ENCODE data around the gene ACTR1A. TPM values are rescaled to one million over a fixed set of nuclear protein-coding genes. Genes with fewer than 3 reads are reported as not detected.

Gene ACTR1A
- total RNA-seq, 1 experiment from 2014 or later: 82.1 TPM

GRCh38 chr10:102462512-102463054, 39.9 kb downstream of the ACTR1A start:
- H2AK5ac ChIP-seq (ENCODE audit: insufficient read length, low read length): no peak overlapping the region
- H4K8ac ChIP-seq (replicated peaks; ENCODE audit: insufficient read length, low read depth, low read length): no peak overlapping the region
- H3K9ac ChIP-seq (ENCODE audit: extremely low read depth, insufficient read length, low read length): no peak overlapping the region
- Mint-ChIP-seq H3K4me1 (peaks cover 39 to 50% of the 10 kb centered on the region in 2 experiments), H3K27ac (peak overlapping the region in 1 of 3 experiments; percentile 69; a peak in 1 of 7 replicates), H3K36me3 (ENCODE audit: insufficient read depth in 1 of 3, low read depth in 3 of 3) (peaks cover 0 to 2% (median 0%) of the 10 kb centered on the region in 3 experiments; a peak in 2 of 7 replicates), H3K27me3 (ENCODE audit: low read depth) (peaks cover 16% of the 10 kb centered on the region), H3K4me3 (peak overlapping the region; percentile 54 to 95), H3K9me3 (no peaks in the 10 kb centered on the region)
- TF ChIP-seq CTCF (conservative IDR thresholded peaks at IDR 0.05): no peak
- H3K14ac ChIP-seq (ENCODE audit: insufficient read depth, low read length): no peak overlapping the region
- peaks cover 10% of the 10 kb centered on the region for H3K23me2 ChIP-seq (ENCODE audit: insufficient read length, low read depth, low read length, poor library complexity, severe bottlenecking)
- no peak overlapping the region for H4K5ac ChIP-seq (ENCODE audit: insufficient read length, low read depth, low read length)
- no peak overlapping the region for H3K23ac ChIP-seq (ENCODE audit: insufficient read length, low read depth, low read length)
- no peak overlapping the region for H3T11ph ChIP-seq (ENCODE audit: low read length)
- H3K4ac ChIP-seq (ENCODE audit: low read depth, low read length): no peak overlapping the region
- H3K4me2 ChIP-seq (ENCODE audit: insufficient read depth, insufficient read length, low read length): peak overlapping the region; percentile 83
- H4K20me1 ChIP-seq (ENCODE audit: control insufficient read depth, insufficient read depth, insufficient read length): no peaks in the 10 kb centered on the region
- no peaks in the 10 kb centered on the region for H3K27me3 ChIP-seq (ENCODE audit: insufficient read depth, low read length)
- H2BK15ac ChIP-seq (ENCODE audit: low read depth, low read length): no peak overlapping the region
- H3K4me1 ChIP-seq (ENCODE audit: insufficient read depth, low read length): peaks cover 3% of the 10 kb centered on the region
- no peak overlapping the region for H2BK5ac ChIP-seq (ENCODE audit: insufficient read length, low read length)
- H2BK120ac ChIP-seq (ENCODE audit: low read depth, low read length, poor library complexity, severe bottlenecking): no peak overlapping the region
- no peaks in the 10 kb centered on the region for H3K79me1 ChIP-seq (ENCODE audit: insufficient read depth, low read depth, low read length, poor library complexity, severe bottlenecking)
- WGBS (ENCODE audit: extremely low coverage, insufficient read length, low lambda C conversion rate): no CpG with 5 or more reads among the region's 6 CpGs
- no peak overlapping the region for H3K27ac ChIP-seq (ENCODE audit: insufficient read length, low read depth, low read length)
- no peaks in the 10 kb centered on the region for H3K9me3 ChIP-seq (ENCODE audit: control insufficient read depth, low read depth, low read length)
- DNase-seq: no peak
- H2BK20ac ChIP-seq (ENCODE audit: low read depth, low read length, poor library complexity, severe bottlenecking): no peak overlapping the region
- no peak overlapping the region for H3K18ac ChIP-seq (ENCODE audit: insufficient read length, low read depth, low read length)
- H2AFZ ChIP-seq (ENCODE audit: low read length): no peak overlapping the region
- H3K56ac ChIP-seq (ENCODE audit: insufficient read length, low read depth, low read length): no peak overlapping the region
- no peak overlapping the region for H4K91ac ChIP-seq (ENCODE audit: insufficient read length, low read depth, low read length)
- H2BK12ac ChIP-seq (ENCODE audit: insufficient read length, low read depth, low read length): no peak overlapping the region
- no peaks in the 10 kb centered on the region for H3K79me2 ChIP-seq (ENCODE audit: insufficient read depth, low read length)

Data from H9 (cell line).